Activated CD4-positive, alpha-beta T cell treated with anti-CD3 and anti-CD28 coated beads for 48 hours (primary cell): ENCODE measurements around the gene GTF2H2C_2.
"Not testable (repeated sequence)": the region's sequence is repeated elsewhere in the genome, so short reads cannot be mapped to it uniquely, and the experiment has no call there.

ENCODE experiments used
- DNase-seq: peaks from one replicate; pipeline ENCODE4 v3.0.0-alpha.2; 2020

Gene GTF2H2C_2

DNA sequence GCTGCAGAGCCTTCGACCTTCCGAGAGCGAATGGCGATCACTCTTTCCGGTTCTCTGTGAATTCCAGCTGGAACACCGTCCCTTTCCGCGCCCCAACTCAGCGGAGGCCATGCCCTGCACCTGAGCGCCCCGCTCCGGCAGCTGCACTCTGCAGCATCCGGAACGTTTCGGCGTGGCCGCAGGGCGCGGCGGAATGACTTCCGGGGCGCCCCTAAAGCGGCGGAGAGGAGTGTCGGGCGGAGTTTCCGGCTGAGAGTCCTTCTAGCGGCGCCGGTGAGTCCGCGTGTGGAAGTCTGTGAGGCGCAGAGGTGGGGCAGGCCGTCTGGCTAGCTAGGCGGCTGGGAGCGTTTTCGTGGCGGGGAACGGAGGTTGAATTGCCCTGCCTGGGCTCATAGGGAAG, at the start of gene GTF2H2C_2:
TSS of gene GTF2H2C_2 (plus strand) at position 252 of the 400 bp plus-strand sequence.
- DNase-seq, result not testable (repeated sequence)

DNA sequence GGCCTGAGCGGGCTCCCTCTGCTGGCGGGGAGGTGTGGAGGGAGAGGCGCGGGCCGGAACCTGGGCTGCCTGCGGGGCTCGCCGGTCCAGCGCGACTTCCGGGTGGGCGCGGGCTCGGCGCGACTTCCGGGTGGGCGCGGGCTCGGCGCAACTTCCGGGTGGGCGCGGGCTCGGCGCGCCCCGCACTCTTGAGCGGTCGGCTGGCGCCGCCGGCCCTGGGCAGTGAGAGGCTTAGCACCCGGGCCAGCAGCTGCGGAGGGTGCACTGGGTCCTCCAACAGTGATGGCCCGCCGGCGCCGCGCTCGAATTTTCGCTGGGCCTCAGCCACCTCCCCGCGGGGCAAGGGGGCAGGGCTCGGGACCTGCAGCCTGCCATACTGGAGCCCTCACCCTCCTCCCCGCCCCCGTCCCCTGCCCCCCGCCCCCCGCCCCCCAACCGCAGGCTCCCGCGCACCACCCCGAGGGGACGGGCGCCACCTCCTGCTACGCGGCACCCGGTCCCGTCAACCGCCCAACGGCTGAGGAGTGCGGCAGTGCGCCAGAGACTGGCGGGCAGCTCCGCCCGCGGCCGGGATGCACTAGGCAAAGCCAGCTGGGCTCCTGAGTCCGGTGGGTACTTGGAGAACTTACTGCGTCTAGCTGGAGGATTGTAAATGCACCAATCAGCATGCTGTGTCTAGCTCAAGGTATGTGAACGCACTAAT, 14.0 kb upstream of the GTF2H2C_2 start:
- DNase-seq, result peak; percentile 62

DNA sequence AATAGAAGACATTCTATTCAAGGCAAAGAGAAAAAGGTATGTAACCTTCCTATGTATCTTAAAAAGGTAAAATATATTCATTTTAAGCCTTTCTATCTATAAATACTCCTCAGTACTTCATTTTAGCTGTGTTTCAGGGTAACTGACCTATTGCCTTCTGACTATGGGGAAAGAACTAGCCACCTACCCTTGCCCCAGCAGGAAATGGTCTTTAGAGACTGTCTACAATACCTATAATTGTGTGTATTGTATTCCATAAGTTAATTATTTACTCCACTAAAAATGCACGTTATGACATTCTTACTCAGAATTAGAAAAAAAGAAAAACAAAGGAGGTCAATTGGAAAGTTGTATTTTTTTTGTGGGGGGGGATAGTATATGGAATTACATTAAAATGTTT, 6.2 kb downstream of the GTF2H2C_2 start:
- not testable (repeated sequence) for DNase-seq

DNA sequence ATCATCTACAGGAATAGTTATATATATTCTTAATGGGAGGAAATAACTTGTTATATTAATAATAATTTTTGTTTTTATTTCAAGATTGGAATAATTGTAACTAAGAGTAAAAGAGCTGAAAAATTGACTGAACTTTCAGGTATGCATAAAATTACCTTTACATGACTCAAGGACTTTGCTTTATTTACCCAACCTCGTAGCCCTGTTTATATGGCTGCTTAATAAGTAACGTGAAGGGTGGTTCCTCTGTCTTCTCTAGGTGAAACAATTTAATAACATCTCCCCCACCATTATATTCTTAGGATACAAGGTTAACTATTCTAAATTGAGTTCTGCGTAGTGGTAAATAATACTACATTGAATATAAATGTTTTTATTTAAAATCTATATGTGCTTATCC, 8.0 kb downstream of the GTF2H2C_2 start:
- not testable (repeated sequence) for DNase-seq

GRCh38 chr5:70438518-70438917, 23.4 kb downstream of the GTF2H2C_2 start:
- not testable (repeated sequence) for DNase-seq

- not testable (repeated sequence) for DNase-seq
These were observed 34.4 kb downstream of the GTF2H2C_2 start for GRCh38 chr5:70449565-70449964.

DNA sequence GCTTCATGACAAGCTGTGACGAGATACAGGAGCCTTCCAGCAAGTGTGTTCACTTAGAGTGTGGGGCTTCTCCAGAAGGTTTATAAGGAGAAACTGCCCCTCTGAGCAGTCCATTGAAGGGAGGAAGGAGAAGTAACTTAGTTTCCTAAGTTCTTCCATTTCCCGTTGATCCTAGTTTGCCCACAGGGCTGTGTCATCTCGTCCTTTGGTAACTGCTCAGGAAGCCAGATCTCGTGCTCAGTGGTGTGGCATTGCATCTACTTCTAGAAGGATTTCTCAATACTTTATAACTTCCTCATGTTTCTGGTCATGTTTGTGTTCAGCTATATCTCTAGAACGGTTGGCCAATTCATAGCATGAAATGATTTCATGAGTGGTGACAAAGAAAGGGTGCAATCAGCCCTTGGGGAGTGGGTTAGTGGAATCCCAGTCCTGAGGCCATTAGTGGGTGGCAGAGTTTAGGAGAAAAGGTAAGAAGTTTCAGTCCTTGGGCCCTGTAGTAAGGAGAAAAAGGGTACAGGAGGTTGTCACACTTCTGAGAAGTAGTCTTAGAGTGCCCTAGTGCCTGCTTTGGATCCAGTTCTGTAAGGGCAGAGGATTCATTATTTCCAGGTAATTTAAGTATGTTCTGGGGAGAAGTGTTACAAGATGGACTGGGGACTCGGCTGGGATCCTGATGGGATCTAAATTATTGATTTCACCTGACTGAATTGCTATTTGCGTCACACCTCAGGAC, 36.2 kb downstream of the GTF2H2C_2 start:
- not testable (repeated sequence) for DNase-seq

DNA sequence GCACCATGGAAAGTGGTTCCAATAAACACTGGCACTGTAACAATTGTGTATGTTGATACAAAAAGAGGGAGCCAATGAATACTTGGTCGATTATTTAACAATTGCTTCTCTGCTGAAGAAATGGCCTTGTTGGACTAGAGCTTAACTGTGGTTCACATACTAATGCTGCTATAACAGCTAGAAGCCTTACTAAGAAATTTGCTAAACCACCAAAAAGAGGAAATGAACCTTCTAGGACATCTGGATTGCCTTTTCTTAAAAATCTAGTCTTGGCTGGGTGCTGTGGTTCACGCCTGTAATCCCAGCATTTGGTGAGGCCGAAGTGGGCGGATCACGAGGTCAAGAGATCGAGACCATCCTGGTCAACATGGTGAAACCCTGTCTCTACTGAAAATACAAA, 41.9 kb downstream of the GTF2H2C_2 start:
- DNase-seq, result not testable (repeated sequence)

- DNase-seq, result not testable (repeated sequence)
These were observed 44.0 kb downstream of the GTF2H2C_2 start for GRCh38 chr5:70459188-70459587.

GRCh38 chr5:70461984-70462383, 46.8 kb downstream of the GTF2H2C_2 start:
- DNase-seq, result not testable (repeated sequence)

GRCh38 chr5:70464019-70464637, 49.0 kb downstream of the GTF2H2C_2 start:
- not testable (repeated sequence) for DNase-seq

DNA sequence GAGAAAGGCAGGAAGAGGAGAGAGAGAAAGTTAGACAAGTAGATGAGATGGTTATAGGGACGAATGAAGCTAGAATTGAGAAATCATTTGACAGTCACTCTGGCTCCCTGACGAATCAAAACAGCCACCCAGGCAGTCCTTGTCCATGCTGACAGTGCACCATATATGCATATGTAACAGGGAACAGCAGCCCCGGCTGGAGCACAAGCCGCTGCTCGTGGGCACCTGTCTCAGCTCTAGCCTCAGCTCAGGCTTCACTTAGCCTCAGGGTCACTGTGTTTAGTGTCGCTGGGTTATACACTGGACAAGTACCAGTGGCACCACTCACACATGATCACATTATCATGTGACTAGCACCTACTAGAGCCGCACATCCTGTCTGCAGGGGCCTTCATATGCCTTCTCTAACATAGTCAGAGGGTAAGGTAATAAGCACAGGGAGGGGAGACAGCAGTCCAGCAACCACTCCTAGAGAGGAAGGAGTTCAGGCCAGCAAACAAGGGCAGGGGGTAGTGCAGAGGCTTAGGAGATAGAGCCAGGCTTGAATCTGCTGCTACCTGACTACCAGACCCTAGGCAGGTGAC, 54.9 kb downstream of the GTF2H2C_2 start:
- DNase-seq, result not testable (repeated sequence)
